Endothelial cell (in vitro differentiated cells): ENCODE results near the gene NECTIN1. TPM values are rescaled to one million over a fixed set of nuclear protein-coding genes. Genes with fewer than 3 reads are reported as not detected.

Source experiments
- DNase-seq: peaks from one replicate; pipeline ENCODE4 v3.0.0; 2021; ENCODE audit warnings: low spot score
- H3K27ac Mint-ChIP-seq: one replicate; pipeline ENCODE4 v1.8.0; 2021; ENCODE audit warnings: mixed read lengths, inconsistent platforms; ENCODE audit not compliant: unreplicated experiment
- H3K27me3 Mint-ChIP-seq: one replicate; pipeline ENCODE4 v1.8.0; 2021; ENCODE audit warnings: mild to moderate bottlenecking, moderate library complexity, mixed read lengths, inconsistent platforms; ENCODE audit not compliant: unreplicated experiment
- H3K36me3 Mint-ChIP-seq: one replicate; pipeline ENCODE4 v1.8.0; 2021; ENCODE audit warnings: mild to moderate bottlenecking, low read depth, mixed read lengths, inconsistent platforms; ENCODE audit not compliant: unreplicated experiment
- H3K4me1 Mint-ChIP-seq: one replicate; pipeline ENCODE4 v1.8.0; 2021; ENCODE audit warnings: mild to moderate bottlenecking, mixed read lengths, inconsistent platforms; ENCODE audit not compliant: unreplicated experiment
- H3K4me3 Mint-ChIP-seq: one replicate; pipeline ENCODE4 v1.8.0; 2021; ENCODE audit warnings: mild to moderate bottlenecking, mixed read lengths, inconsistent platforms; ENCODE audit not compliant: unreplicated experiment
- H3K9me3 Mint-ChIP-seq: one replicate; pipeline ENCODE4 v1.8.0; 2021; ENCODE audit warnings: mixed read lengths, inconsistent platforms; ENCODE audit not compliant: unreplicated experiment
- total RNA-seq: library from RNA; stranded (reverse); fragmentation: NEBNext Ultra II Directional; extraction: Animal tissue kit (Norgen Biotek cat#: 25700); gene quantifications from one replicate; pipeline ENCODE4 v1.2.1, GENCODE V29; 2021; ENCODE audit not compliant: unreplicated experiment
- TF ChIP-seq, protein P1 (sequence below): fragments of 200-600 bp; sonication (generic); IDR thresholded peaks from one replicate; pipeline ENCODE4 v1.5.0; 2021; ENCODE audit warnings: antibody characterized with exemption; ENCODE audit not compliant: unreplicated experiment

The NECTIN1 gene
- total RNA-seq, 1 donor from 2014 or later: 17.9 TPM

DNA sequence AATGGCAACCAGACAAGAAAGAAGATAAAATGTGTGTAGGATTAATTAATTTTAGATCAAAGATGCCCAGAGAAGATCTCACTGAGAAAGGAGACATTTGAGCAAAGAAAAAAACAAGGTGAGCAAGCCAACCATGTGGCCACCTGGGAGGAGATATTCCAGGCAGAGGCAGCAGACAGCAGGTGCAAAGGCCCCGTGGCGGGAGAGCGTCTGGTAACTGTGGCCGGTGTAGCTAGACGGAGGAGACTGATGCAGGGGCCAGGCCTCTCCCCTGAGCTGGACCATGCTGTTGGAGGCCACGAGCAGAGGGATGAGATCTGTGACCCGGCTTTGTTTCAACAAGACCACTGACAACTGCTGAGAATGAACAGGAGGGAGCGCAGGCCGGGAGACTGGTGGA lies 23.6 kb downstream of the NECTIN1 start:
- Mint-ChIP-seq H3K4me1 (peaks cover 3% of the 10 kb centered on the region), H3K36me3 (peaks cover 3% of the 10 kb centered on the region), H3K27me3 (peaks cover 4% of the 10 kb centered on the region), H3K27ac (no peak overlapping the region), H3K9me3 (no peaks in the 10 kb centered on the region), H3K4me3 (no peak overlapping the region)
- TF ChIP-seq, protein P1, sequence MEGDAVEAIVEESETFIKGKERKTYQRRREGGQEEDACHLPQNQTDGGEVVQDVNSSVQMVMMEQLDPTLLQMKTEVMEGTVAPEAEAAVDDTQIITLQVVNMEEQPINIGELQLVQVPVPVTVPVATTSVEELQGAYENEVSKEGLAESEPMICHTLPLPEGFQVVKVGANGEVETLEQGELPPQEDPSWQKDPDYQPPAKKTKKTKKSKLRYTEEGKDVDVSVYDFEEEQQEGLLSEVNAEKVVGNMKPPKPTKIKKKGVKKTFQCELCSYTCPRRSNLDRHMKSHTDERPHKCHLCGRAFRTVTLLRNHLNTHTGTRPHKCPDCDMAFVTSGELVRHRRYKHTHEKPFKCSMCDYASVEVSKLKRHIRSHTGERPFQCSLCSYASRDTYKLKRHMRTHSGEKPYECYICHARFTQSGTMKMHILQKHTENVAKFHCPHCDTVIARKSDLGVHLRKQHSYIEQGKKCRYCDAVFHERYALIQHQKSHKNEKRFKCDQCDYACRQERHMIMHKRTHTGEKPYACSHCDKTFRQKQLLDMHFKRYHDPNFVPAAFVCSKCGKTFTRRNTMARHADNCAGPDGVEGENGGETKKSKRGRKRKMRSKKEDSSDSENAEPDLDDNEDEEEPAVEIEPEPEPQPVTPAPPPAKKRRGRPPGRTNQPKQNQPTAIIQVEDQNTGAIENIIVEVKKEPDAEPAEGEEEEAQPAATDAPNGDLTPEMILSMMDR: no peak
- no peak for DNase-seq

DNA sequence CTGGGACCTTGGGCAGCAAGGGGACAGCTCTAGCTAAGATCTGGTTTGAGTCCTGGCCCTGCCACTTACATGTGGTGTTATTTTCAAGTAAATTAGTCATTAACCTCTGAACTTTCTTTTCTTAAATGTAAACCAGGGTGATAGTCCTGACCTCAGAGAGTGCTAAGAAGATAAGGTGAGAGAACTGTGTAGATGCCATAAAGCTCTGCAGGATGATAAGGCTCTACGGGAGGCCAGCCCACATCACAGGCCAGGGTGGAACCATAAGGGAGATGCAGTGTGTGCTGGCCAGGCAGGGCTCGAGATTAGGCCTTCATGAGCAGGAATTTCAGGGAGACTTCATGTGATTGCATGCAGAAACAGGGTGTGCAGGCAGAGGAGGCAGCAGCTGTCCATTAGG lies 24.2 kb downstream of the NECTIN1 start:
- H3K27ac Mint-ChIP-seq: no peak overlapping the region
- peak overlapping the region; percentile 22 for H3K4me3 Mint-ChIP-seq
- peaks cover 3% of the 10 kb centered on the region for H3K36me3 Mint-ChIP-seq
- H3K4me1 Mint-ChIP-seq: peaks cover under 1% of the 10 kb centered on the region
- no peaks in the 10 kb centered on the region for H3K9me3 Mint-ChIP-seq
- peaks cover 4% of the 10 kb centered on the region for H3K27me3 Mint-ChIP-seq
- TF ChIP-seq, protein P1: no peak
- no peak for DNase-seq

DNA sequence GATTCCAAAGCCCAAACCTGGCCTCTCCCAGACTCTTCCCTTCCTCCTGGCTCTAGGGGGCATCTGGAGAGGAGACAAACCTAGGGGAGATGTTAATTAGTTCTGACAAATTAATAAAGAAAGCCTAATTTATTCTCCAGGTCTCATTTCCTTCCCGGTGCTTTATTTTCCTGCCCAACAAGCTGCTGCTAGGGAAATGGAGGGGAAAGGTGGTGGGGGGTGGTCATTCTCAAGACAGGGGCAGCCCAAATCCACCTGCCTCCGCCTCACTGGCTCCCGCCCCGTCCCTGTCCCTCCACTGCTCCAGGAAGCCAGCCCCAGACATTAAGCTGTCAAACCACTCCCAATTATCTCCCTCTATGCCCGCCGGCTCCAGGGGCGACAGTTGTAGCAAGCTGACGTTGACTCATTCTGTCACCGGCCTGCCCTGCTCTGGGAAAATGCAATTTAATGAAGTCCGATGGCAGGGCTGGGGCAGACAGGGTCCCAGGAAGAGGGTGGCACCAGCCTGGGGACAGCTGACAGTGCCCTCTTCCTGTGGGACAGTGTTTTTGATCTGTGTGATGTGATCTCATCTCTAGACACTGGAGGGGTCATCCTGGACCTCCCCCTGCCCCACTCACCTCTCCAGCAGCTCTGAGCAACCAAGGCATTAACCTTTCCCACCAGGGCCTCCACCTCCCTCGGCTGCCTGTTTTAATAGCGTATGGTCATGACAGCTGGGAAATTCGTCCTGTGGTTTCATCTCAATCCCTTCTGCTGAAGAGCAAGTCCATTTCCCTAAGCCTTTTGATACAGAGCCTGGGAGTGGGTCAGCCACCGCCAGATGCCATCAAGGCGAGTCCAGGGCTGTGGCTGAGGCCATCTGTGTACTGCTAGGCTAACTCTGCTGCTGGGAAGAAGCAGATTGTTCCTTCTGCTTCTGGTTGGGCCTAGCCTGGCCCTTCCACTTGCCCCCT lies 27.1 kb downstream of the NECTIN1 start:
- H3K27me3 Mint-ChIP-seq: peaks cover 2% of the 10 kb centered on the region

DNA sequence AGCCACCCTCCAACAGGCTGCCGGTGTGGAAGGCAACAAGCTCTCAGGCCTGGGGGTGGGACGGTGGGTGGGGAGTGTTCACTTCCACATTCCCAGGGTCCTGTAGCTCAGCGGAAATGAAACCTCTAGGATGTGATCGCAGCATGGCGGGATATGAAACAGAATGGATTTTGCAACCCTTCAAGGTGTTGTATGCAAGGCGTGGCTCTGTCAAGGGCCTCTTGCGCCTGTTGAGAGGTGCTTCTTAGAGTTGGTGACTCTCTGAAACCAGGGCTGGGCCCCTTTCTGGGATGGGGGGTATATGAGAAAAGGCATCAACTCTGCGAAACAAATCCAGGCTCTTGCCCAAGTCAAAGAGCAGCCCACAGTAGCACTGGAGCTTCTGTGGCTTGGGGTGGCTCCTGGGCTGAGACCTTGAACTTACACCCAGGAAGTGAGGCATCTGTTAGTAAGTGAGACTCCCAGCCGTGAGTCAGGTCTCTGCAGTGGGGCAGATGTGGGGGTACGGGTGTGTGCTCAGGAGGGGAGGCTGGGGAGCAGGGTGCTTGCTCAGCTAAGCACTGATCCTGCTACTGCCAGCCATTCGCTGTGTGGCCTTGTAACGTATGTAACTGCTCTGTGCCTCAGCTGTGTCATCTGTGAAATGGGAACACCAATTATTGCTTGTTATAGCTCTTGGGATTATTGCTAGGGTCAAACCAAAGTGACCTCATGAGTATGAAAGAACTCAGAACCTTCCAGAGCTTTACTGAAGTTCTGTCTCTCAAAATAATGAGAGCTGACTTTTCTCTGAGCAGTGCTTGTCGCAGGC lies 28.3 kb downstream of the NECTIN1 start:
- peaks cover 3% of the 10 kb centered on the region for H3K36me3 Mint-ChIP-seq
- TF ChIP-seq, protein P1: no peak
- no peak for DNase-seq
- H3K4me3 Mint-ChIP-seq: no peak overlapping the region
- no peak overlapping the region for H3K27ac Mint-ChIP-seq
- no peaks in the 10 kb centered on the region for H3K4me1 Mint-ChIP-seq
- peaks cover 2% of the 10 kb centered on the region for H3K27me3 Mint-ChIP-seq
- H3K9me3 Mint-ChIP-seq: no peaks in the 10 kb centered on the region

More for the DNA sequence above, 27.1 kb downstream of the NECTIN1 start:
- H3K4me3 Mint-ChIP-seq: no peak overlapping the region
- H3K9me3 Mint-ChIP-seq: no peaks in the 10 kb centered on the region
- no peak overlapping the region for H3K27ac Mint-ChIP-seq
- no peak for DNase-seq
- H3K4me1 Mint-ChIP-seq: no peaks in the 10 kb centered on the region
- TF ChIP-seq, protein P1: no peak
- H3K36me3 Mint-ChIP-seq: peaks cover 3% of the 10 kb centered on the region
